DND-41 (cell line): Measurements from ENCODE around the gene POC1A.

ENCODE experiments used
- CTCF ChIP-seq: IDR thresholded peaks from 2 replicates; pipeline ENCODE4 v1.5.1; 2012; ENCODE audit warnings: borderline replicate concordance, low read length, moderate library complexity, mild to moderate bottlenecking; ENCODE audit not compliant: poor library complexity, severe bottlenecking; ENCODE audit errors: extremely low read depth
- EZH2 ChIP-seq: IDR thresholded peaks from 3 replicates; pipeline ENCODE4 v1.6.1; 2012; ENCODE audit warnings: borderline replicate concordance, low read depth, mild to moderate bottlenecking, moderate library complexity, low read length, inconsistent platforms; ENCODE audit not compliant: severe bottlenecking

GRCh38 chr3:52039846-52040245 lies 114.4 kb downstream of the POC1A start:
- TF ChIP-seq CTCF (no peak), EZH2 (no peak)
